22Rv1 (cell line): ENCODE results near the gene SPTAN1.

Experiments
- H3K27ac ChIP-seq: fragments of 450-650 bp; 2 replicates; pipeline ENCODE4 v1.5.1; 2017
- CTCF ChIP-seq: fragments of 450-650 bp; IDR thresholded peaks from 2 replicates; pipeline ENCODE4 v1.5.1; 2017; ENCODE audit warnings: mild to moderate bottlenecking
- ZFX ChIP-seq: fragments of 450-650 bp; IDR thresholded peaks from 2 replicates; pipeline ENCODE4 v1.6.1; 2017; ENCODE audit warnings: antibody characterized with exemption, borderline replicate concordance

Gene SPTAN1

GRCh38 chr9:128548876-128549275, 3.5 kb upstream of the SPTAN1 start:
- no peak overlapping the region for H3K27ac ChIP-seq
- TF ChIP-seq CTCF: no peak
- no peak for TF ChIP-seq ZFX

- H3K27ac ChIP-seq: no peak overlapping the region
- TF ChIP-seq ZFX (no peak), CTCF (no peak)
Measured at GRCh38 chr9:128550226-128550625, 2.2 kb upstream of the SPTAN1 start.

- H3K27ac ChIP-seq: no peak overlapping the region
- TF ChIP-seq CTCF (no peak), ZFX (no peak)
Measured at GRCh38 chr9:128550770-128551656, 1.4 kb upstream of the SPTAN1 start.

DNA sequence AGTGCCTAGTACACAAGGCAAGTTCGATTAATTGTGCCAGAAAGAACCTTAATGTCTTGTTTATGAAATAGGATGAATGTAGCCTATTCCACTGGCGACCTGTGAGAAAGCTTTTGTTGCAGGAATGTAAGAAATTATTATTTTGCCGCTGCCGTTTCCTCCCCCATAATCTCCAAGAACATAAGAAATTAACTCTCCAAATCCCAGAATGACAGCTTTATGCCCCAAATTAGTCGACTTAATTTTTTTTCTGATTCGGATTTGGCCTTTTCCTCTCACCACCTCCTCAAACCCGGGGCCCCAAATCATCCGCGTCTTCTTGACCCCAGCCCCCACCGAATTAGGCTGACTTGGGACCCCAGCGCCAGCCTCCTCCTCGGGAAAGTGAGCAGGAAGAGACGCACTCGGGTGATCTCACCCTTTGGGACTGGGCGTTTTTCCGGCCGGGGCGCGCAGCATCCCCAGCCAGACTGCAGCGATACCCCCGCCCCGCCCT, 682 bp upstream of the SPTAN1 start:
- TF ChIP-seq ZFX (no peak), CTCF (no peak)
- no peak overlapping the region for H3K27ac ChIP-seq

DNA sequence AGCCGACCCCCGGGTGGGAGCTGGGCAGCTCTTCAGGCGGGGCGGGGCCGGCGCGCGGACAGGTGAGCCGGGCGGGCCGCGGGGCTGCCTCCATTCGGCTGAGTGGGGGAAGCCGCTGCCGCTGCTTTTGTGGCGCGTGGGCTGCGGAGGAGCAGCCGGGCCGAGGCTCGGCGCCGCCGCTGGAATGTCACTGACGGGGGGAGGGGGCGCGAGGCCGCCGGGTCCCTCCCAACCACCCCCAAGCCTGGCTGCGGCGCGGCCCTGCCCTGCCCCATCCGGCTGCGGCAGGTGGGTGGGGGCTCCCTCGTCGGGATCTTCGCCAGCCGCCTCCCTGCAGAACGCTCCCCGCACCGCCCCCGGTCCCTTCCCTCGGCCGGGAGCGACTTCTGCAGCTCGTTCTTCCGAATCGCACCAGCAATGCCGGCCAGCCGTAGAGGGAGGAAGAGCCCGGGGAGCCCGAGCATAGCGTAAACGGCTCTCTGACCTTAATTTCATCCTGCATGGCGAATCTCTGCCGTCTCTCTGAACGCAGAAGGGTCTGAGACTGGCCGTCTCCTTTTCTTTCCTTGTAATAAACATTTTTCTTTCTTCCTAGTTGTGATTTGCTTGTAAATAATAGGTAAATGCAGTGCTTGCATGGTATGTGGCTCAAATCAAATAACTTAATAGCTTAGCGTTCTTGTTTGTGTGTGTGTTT, 505 bp downstream of the SPTAN1 start:
- TF ChIP-seq CTCF: no peak
- no peak for TF ChIP-seq ZFX

DNA sequence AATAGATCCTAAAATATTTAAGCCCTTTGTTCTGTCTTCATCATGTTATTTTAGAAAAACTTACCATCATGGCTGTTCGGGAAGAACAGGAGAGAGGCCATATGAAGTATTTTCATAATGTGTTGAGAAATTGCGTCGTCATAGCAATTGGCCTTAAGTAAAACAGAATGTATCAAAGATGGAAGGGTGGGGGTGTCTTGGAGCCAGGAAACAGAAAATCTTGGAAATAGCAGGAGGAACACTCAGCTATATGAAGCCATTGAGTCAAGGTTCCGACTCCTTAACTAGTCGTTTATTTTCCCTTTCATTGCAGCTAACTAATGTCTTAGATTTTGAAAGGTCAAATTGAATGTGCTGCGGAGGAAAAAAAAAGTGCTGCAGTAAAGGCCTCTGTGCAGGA, 1.3 kb downstream of the SPTAN1 start:
- H3K27ac ChIP-seq: peak overlapping the region; percentile 71; the same call in 1 of the 2 replicates

More for the DNA sequence above, 505 bp downstream of the SPTAN1 start:
- peak overlapping the region; percentile 71 for H3K27ac ChIP-seq

More for the DNA sequence above, 1.3 kb downstream of the SPTAN1 start:
- no peak for TF ChIP-seq CTCF
- TF ChIP-seq ZFX: no peak
